Calu3 (cell line): Measurements from ENCODE around the gene TENM3. TPM values are rescaled to one million over a fixed set of nuclear protein-coding genes. Genes with fewer than 3 reads are reported as not detected.

Experiments used
- BruUV-seq: library from RNA; stranded (reverse); fragments of 400-500 nt; replicated peaks from 2 replicates; lab custom pipeline; 2021; lab: Mats Ljungman, UMichigan
- CTCF ChIA-PET: fragments of 300-600 bp; sonication (Branson Sonifier 250); formaldehyde crosslinking; loops from one replicate; lab custom pipeline; 2022; ENCODE audit warnings: antibody characterized with exemption; lab: Charles Lee
- DNase-seq: peaks from one replicate; pipeline ENCODE4 v3.0.0; 2022
- H3K27ac Mint-ChIP-seq: one replicate; pipeline ENCODE4 v1.8.0; 2022; ENCODE audit warnings: mixed read lengths; ENCODE audit not compliant: unreplicated experiment
- H3K27me3 Mint-ChIP-seq: one replicate; pipeline ENCODE4 v1.8.0; 2022; ENCODE audit warnings: mixed read lengths; ENCODE audit not compliant: unreplicated experiment
- H3K36me3 Mint-ChIP-seq: one replicate; pipeline ENCODE4 v1.8.0; 2022; ENCODE audit warnings: mild to moderate bottlenecking, moderate library complexity, mixed read lengths; ENCODE audit not compliant: insufficient read depth, unreplicated experiment
- H3K4me1 Mint-ChIP-seq: one replicate; pipeline ENCODE4 v1.8.0; 2022; ENCODE audit warnings: mild to moderate bottlenecking, low read depth, mixed read lengths; ENCODE audit not compliant: unreplicated experiment
- H3K4me3 Mint-ChIP-seq: one replicate; pipeline ENCODE4 v1.8.0; 2022; ENCODE audit warnings: mild to moderate bottlenecking, low read depth, moderate library complexity, mixed read lengths; ENCODE audit not compliant: unreplicated experiment
- H3K9me3 Mint-ChIP-seq: one replicate; pipeline ENCODE4 v1.8.0; 2022; ENCODE audit warnings: low read depth, mixed read lengths; ENCODE audit not compliant: unreplicated experiment
- intact Hi-C: fragments of 100-400 bp; cut with micrococcal nuclease; formaldehyde crosslinking; loops from one replicate; pipeline ENCODE4 v1.10.0; 2022; ENCODE audit not compliant: unreplicated experiment
- total RNA-seq: library from RNA; stranded (reverse); gene quantifications from 2 replicates; pipeline ENCODE4 v1.2.3, GENCODE V29; 2022
- TF ChIP-seq, protein P1 (sequence below): fragments of 200-600 bp; IDR thresholded peaks from one replicate; pipeline ENCODE4 v1.8.0; 2022; ENCODE audit warnings: antibody characterized with exemption; ENCODE audit not compliant: unreplicated experiment

TENM3 gene
- total RNA-seq, 1 experiment from 2014 or later: 5.9 TPM

- no peaks in the 10 kb centered on the region for H3K27me3 Mint-ChIP-seq
- intact Hi-C loops: no loop called here
- no peak for DNase-seq
- H3K27ac Mint-ChIP-seq: no peak overlapping the region
- H3K9me3 Mint-ChIP-seq: no peaks in the 10 kb centered on the region
- BruUV-seq: no TSS peak
- CTCF ChIA-PET: no interaction called here
- H3K36me3 Mint-ChIP-seq: no peaks in the 10 kb centered on the region
- H3K4me1 Mint-ChIP-seq: peaks cover 9% of the 10 kb centered on the region
- no peak overlapping the region for H3K4me3 Mint-ChIP-seq
- TF ChIP-seq, protein P1, sequence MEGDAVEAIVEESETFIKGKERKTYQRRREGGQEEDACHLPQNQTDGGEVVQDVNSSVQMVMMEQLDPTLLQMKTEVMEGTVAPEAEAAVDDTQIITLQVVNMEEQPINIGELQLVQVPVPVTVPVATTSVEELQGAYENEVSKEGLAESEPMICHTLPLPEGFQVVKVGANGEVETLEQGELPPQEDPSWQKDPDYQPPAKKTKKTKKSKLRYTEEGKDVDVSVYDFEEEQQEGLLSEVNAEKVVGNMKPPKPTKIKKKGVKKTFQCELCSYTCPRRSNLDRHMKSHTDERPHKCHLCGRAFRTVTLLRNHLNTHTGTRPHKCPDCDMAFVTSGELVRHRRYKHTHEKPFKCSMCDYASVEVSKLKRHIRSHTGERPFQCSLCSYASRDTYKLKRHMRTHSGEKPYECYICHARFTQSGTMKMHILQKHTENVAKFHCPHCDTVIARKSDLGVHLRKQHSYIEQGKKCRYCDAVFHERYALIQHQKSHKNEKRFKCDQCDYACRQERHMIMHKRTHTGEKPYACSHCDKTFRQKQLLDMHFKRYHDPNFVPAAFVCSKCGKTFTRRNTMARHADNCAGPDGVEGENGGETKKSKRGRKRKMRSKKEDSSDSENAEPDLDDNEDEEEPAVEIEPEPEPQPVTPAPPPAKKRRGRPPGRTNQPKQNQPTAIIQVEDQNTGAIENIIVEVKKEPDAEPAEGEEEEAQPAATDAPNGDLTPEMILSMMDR: no peak
Measured at GRCh38 chr4:182699795-182700194, 456.6 kb downstream of the TENM3 start.

DNA sequence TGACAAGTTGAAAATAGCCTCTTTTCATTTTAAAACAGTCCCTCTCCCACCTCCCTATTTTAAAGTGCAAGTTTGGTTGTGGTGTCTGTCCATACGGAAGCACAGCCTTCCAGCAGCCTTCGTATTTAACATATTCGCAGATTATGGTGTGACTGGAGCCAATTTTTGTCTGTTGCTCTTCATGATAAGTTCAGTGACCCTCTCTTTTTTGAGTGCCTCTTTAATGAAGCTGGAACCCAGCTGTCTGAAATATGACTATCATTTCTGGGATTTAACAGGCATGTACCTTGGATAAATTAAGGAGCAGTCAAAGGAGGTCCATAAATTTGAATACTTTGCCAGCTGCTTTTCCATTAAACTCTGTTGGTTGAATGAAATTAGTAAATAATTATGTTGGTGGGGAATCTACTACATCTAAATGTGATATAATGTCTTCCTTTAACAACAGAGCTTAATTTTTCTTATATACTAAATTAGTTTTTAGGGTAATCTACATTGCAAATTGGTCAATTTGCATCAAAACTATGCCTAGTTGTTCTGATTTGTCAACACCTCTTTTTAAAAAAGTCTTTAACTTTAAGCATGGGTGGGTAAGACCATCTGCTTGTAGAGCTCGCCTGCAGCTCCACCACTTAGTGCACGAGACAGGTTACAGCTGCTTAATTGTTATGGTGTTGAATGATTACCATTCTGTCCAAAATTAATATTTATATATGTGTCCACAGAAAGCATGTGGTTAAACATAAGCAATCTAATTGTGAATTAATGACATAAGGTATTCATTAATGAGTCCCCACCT lies 457.4 kb downstream of the TENM3 start:
- intact Hi-C loops: no loop called here
- CTCF ChIA-PET: no interaction called here
- no TSS peak for BruUV-seq
- no peak for DNase-seq
- no peaks in the 10 kb centered on the region for H3K9me3 Mint-ChIP-seq
- H3K4me1 Mint-ChIP-seq: peaks cover 9% of the 10 kb centered on the region
- no peak overlapping the region for H3K4me3 Mint-ChIP-seq
- no peak overlapping the region for H3K27ac Mint-ChIP-seq
- no peaks in the 10 kb centered on the region for H3K36me3 Mint-ChIP-seq
- no peaks in the 10 kb centered on the region for H3K27me3 Mint-ChIP-seq
- TF ChIP-seq, protein P1: no peak

- Mint-ChIP-seq H3K9me3 (no peaks in the 10 kb centered on the region), H3K4me3 (no peak overlapping the region), H3K27me3 (no peaks in the 10 kb centered on the region), H3K4me1 (no peaks in the 10 kb centered on the region), H3K27ac (no peak overlapping the region), H3K36me3 (no peaks in the 10 kb centered on the region)
- intact Hi-C loops: no loop called here
- TF ChIP-seq, protein P1: no peak
- CTCF ChIA-PET: no interaction called here
- BruUV-seq: no TSS peak
- DNase-seq: no peak
Measured at GRCh38 chr4:182704077-182704476, 460.9 kb downstream of the TENM3 start.

DNA sequence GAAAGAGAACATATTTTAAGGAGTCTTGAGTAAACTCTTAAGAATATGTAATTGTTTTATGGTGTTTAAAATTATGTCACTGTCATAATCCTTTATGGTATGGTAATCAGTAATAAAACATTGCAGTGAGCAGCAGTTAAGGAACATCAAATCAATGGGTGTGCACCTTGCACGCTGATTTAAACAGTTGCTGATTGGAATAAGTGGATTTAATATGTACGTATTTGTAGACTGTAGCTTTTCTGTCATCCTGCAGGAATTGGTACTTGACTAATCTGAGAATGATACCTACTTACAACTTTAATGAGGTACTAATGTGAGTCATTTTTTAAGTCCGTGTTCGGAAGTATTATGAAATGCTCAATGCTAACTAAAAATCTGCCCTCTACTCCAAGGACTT lies 461.7 kb downstream of the TENM3 start:
- DNase-seq: no peak
- Mint-ChIP-seq H3K9me3 (no peaks in the 10 kb centered on the region), H3K4me1 (no peaks in the 10 kb centered on the region), H3K4me3 (no peak overlapping the region), H3K36me3 (no peaks in the 10 kb centered on the region), H3K27me3 (no peaks in the 10 kb centered on the region), H3K27ac (no peak overlapping the region)
- CTCF ChIA-PET: interaction anchor here (0.6 kb wide), 1 partner anchor 431 kb away, joined by 3 read pairs; no protein-coding TSS in a partner anchor
- TF ChIP-seq, protein P1: no peak
- intact Hi-C loops: no loop called here
- no TSS peak for BruUV-seq
